T-helper 9 cell (primary cell): Measurements from ENCODE around the gene TCF4.

Experiments used
- DNase-seq: peaks from one replicate; pipeline ENCODE4 v3.0.0-alpha.2; 2020

The TCF4 gene

GRCh38 chr18:55380589-55380988 lies 207.4 kb downstream of the TCF4 start:
- DNase-seq: no peak

- no peak for DNase-seq
These were observed 211.6 kb downstream of the TCF4 start for GRCh38 chr18:55376387-55376786.

- DNase-seq: no peak
These were observed 212.1 kb downstream of the TCF4 start for GRCh38 chr18:55375930-55376329.

GRCh38 chr18:55374741-55375140 lies 213.3 kb downstream of the TCF4 start:
- no peak for DNase-seq

- no peak for DNase-seq
These were observed 215.8 kb downstream of the TCF4 start for GRCh38 chr18:55372209-55372608.

GRCh38 chr18:55370936-55371335 lies 217.1 kb downstream of the TCF4 start:
- no peak for DNase-seq

GRCh38 chr18:55369346-55369745 lies 218.6 kb downstream of the TCF4 start:
- no peak for DNase-seq

GRCh38 chr18:55365342-55365741 lies 222.7 kb downstream of the TCF4 start:
- no peak for DNase-seq

GRCh38 chr18:55362303-55362702 lies 225.7 kb downstream of the TCF4 start:
- no peak for DNase-seq

- no peak for DNase-seq
These were observed 226.3 kb downstream of the TCF4 start for GRCh38 chr18:55361492-55362250.

GRCh38 chr18:55360061-55360460 lies 227.9 kb downstream of the TCF4 start:
- no peak for DNase-seq

GRCh38 chr18:55356815-55357214 lies 231.2 kb downstream of the TCF4 start:
- DNase-seq: no peak

GRCh38 chr18:55355223-55355622 lies 232.8 kb downstream of the TCF4 start:
- no peak for DNase-seq

- no peak for DNase-seq
These were observed 233.2 kb downstream of the TCF4 start for GRCh38 chr18:55354795-55355194.

- DNase-seq: no peak
These were observed 234.2 kb downstream of the TCF4 start for GRCh38 chr18:55353806-55354205.

- no peak for DNase-seq
These were observed 234.6 kb downstream of the TCF4 start for GRCh38 chr18:55353391-55353790.

GRCh38 chr18:55351980-55352714 lies 235.8 kb downstream of the TCF4 start:
- no peak for DNase-seq

GRCh38 chr18:55351241-55351691 lies 236.7 kb downstream of the TCF4 start:
- DNase-seq: no peak

- DNase-seq: no peak
These were observed 238.3 kb downstream of the TCF4 start for GRCh38 chr18:55349685-55350084.

GRCh38 chr18:55346961-55347740 lies 240.8 kb downstream of the TCF4 start:
- DNase-seq: no peak

GRCh38 chr18:55346387-55346786 lies 241.6 kb downstream of the TCF4 start:
- DNase-seq: no peak

- no peak for DNase-seq
These were observed 242.7 kb downstream of the TCF4 start for GRCh38 chr18:55345103-55345950.
